Measurements from ENCODE around the gene PPDPF.

The PPDPF gene

DNA sequence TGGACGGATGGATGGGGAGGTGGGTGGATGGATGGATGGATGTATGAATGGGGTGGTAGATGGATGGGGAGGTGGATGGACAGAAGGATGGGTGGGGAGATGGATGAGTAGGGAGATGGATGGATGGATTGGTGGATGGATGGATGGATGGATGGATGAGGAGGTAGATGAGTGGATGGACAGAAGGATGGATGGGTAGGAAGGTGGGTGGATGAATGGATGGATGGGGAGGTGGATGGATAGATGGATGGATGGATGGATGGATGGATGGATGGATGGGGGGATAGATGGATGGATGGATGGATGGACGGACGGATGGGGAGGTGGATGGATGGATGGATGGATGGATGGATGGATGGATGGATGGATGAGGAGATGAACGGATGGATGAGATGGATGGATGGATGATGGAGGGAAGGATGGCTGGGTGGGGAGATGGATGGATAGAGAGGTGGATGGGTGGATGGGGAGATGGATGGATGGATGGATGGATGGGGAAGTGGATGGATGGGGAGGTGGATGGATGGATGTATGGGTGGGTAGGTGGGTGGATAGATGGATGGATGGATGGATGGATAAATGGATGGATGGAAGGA lies 28.8 kb upstream of the PPDPF start:
- H3K27ac ChIP-seq (ENCODE audit: low read depth, low read length) = no peak overlapping the region
- H4K20me1 ChIP-seq (ENCODE audit: control insufficient read depth, insufficient read depth, low read depth, low read length) = peaks cover 5% of the 10 kb centered on the region; the same call in 1 of the 2 replicates
- no peaks in the 10 kb centered on the region for H3F3A ChIP-seq (ENCODE audit: control insufficient read depth, insufficient read depth)
- H3K4me2 ChIP-seq (ENCODE audit: low read length) = no peak overlapping the region
- no peaks in the 10 kb centered on the region for H3K9me3 ChIP-seq (ENCODE audit: control insufficient read depth, insufficient read depth, low read length)
- no peaks in the 10 kb centered on the region for H3K79me2 ChIP-seq (ENCODE audit: control insufficient read depth, low read length)
- no peaks in the 10 kb centered on the region for H3K9me2 ChIP-seq (replicated peaks; ENCODE audit: control insufficient read depth, low read length)
- no peaks in the 10 kb centered on the region for H3K36me3 ChIP-seq (ENCODE audit: control insufficient read depth, low read length)
- peaks cover 4% of the 10 kb centered on the region; the same call in 1 of the 2 replicates for H3K27me3 ChIP-seq (ENCODE audit: control insufficient read depth, low read length)
- H3K4me1 ChIP-seq (ENCODE audit: control insufficient read depth, low read length) = 0 out of 2 replicates have a peak, but pooled peaks cover 4% of the 10 kb centered on the region
- no peak overlapping the region for H3K4me3 ChIP-seq (ENCODE audit: low read length)
- TF ChIP-seq CTCF (IDR thresholded peaks at IDR 0.05; ENCODE audit: low read depth, low read length, poor library complexity, severe bottlenecking) (no peak), EZH2phosphoT487 (IDR thresholded peaks at IDR 0.05; ENCODE audit: borderline replicate concordance, low read length) (no peak)

DNA sequence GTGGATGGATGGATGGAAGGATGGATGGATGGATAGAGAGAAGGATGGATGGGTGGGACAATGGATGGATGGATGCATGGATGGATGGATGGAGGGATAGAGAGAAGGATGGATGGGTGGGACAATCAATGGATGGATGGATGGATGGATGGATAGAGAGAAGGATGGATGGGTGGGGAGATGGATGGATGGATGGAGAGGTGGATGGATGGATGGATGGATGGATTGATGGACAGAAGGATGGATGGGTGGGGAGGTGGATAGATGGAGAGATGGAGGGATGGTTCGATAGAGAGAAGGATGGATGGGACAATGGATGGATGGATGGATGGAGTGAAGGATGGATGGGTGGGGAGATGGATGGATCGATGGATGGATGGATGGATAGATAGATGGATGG lies 28.0 kb upstream of the PPDPF start:
- peaks cover 4% of the 10 kb centered on the region; the same call in 1 of the 2 replicates for H3K27me3 ChIP-seq (ENCODE audit: control insufficient read depth, low read length)
- no peaks in the 10 kb centered on the region for H3K36me3 ChIP-seq (ENCODE audit: control insufficient read depth, low read length)
- H3K79me2 ChIP-seq (ENCODE audit: control insufficient read depth, low read length) = no peaks in the 10 kb centered on the region
- peaks cover 9% of the 10 kb centered on the region; the same call in 1 of the 2 replicates for H4K20me1 ChIP-seq (ENCODE audit: control insufficient read depth, insufficient read depth, low read depth, low read length)
- no peak overlapping the region for H3K4me2 ChIP-seq (ENCODE audit: low read length)
- no peak overlapping the region for H3K4me3 ChIP-seq (ENCODE audit: low read length)
- TF ChIP-seq CTCF (IDR thresholded peaks at IDR 0.05; ENCODE audit: low read depth, low read length, poor library complexity, severe bottlenecking) (no peak), EZH2phosphoT487 (IDR thresholded peaks at IDR 0.05; ENCODE audit: borderline replicate concordance, low read length) (no peak)
- H3K4me1 ChIP-seq (ENCODE audit: control insufficient read depth, low read length) = 0 out of 2 replicates have a peak, but pooled peaks cover 4% of the 10 kb centered on the region
- no peak overlapping the region for H3K27ac ChIP-seq (ENCODE audit: low read depth, low read length)
- H3F3A ChIP-seq (ENCODE audit: control insufficient read depth, insufficient read depth) = no peaks in the 10 kb centered on the region
- no peaks in the 10 kb centered on the region for H3K9me3 ChIP-seq (ENCODE audit: control insufficient read depth, insufficient read depth, low read length)
- H3K9me2 ChIP-seq (replicated peaks; ENCODE audit: control insufficient read depth, low read length) = no peaks in the 10 kb centered on the region

DNA sequence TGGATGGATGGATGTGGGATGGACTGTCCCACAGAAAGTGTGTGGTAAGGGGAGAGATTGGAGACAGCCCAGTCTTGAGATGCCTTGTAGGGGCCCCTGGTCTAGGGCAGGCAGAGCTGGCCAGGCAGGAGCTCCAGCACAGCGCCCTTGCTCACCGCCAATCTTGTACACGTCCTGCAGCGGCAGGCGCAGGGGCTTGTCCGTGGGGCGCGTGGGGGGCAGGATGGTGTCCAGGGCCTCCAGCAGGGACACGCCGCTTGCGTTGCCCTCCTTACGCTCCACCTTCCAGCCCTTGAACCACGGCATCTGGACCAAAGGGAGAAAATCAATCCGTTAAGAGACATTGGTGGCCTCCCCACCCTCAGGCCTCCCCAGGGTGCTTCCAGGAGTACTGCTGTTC lies 27.6 kb upstream of the PPDPF start:
- Histone ChIP-seq H4K20me1 (ENCODE audit: control insufficient read depth, insufficient read depth, low read depth, low read length) (peaks cover 9% of the 10 kb centered on the region; the same call in 1 of the 2 replicates), H3K79me2 (ENCODE audit: control insufficient read depth, low read length) (no peaks in the 10 kb centered on the region)

More for the DNA sequence above, 27.6 kb upstream of the PPDPF start:
- no peaks in the 10 kb centered on the region for H3K9me2 ChIP-seq (replicated peaks; ENCODE audit: control insufficient read depth, low read length)
- H3K4me3 ChIP-seq (ENCODE audit: low read length) = no peak overlapping the region
- no peaks in the 10 kb centered on the region for H3K36me3 ChIP-seq (ENCODE audit: control insufficient read depth, low read length)
- no peaks in the 10 kb centered on the region for H3F3A ChIP-seq (ENCODE audit: control insufficient read depth, insufficient read depth)
- H3K9me3 ChIP-seq (ENCODE audit: control insufficient read depth, insufficient read depth, low read length) = no peaks in the 10 kb centered on the region
- H3K27me3 ChIP-seq (ENCODE audit: control insufficient read depth, low read length) = peaks cover 4% of the 10 kb centered on the region; the same call in 1 of the 2 replicates
- no peak overlapping the region for H3K27ac ChIP-seq (ENCODE audit: low read depth, low read length)
- no peak overlapping the region for H3K4me2 ChIP-seq (ENCODE audit: low read length)
- H3K4me1 ChIP-seq (ENCODE audit: control insufficient read depth, low read length) = 0 out of 2 replicates have a peak, but pooled peaks cover 4% of the 10 kb centered on the region
- no peak for TF ChIP-seq CTCF (IDR thresholded peaks at IDR 0.05; ENCODE audit: low read depth, low read length, poor library complexity, severe bottlenecking)
- TF ChIP-seq EZH2phosphoT487 (IDR thresholded peaks at IDR 0.05; ENCODE audit: borderline replicate concordance, low read length) = no peak

Data from DOHH2 (cell line).